NOMO-1 (cell line): Measurements from ENCODE around the gene DSCAM.
"Not testable (repeated sequence)": the region's sequence is repeated elsewhere in the genome, so short reads cannot be mapped to it uniquely, and the experiment has no call there.

Source experiments
- DNase-seq, 2 experiments: peaks; one replicate each; lab custom pipeline; 2025; ENCODE audit not compliant: unreplicated experiment in 2 of 2; lab: John Stamatoyannopoulos, UW

The DSCAM gene

GRCh38 chr21:40271164-40271563 is 575.8 kb downstream of the DSCAM start:
- no peak for DNase-seq

GRCh38 chr21:40270047-40270446 is 576.9 kb downstream of the DSCAM start:
- no peak for DNase-seq

DNA sequence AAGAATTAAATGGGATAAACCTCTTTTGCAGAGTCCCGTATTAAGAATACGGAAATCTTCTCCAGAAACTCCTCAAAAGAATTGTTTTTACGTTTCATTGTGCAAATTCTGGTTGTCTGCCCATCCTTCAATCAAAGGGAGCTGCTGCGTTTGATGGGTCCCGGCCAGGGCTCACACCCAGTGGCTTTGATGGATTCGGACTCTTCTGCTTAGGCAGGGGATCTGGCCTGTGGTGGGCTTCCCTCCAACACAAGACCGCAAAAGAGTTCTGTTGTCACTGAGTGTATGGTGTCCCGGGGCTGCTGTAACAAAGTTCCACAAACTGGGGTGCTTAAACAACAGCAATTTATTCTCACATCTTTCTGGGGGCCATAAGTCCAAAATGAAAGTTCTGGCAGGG is 577.7 kb downstream of the DSCAM start:
- no peak for DNase-seq

DNA sequence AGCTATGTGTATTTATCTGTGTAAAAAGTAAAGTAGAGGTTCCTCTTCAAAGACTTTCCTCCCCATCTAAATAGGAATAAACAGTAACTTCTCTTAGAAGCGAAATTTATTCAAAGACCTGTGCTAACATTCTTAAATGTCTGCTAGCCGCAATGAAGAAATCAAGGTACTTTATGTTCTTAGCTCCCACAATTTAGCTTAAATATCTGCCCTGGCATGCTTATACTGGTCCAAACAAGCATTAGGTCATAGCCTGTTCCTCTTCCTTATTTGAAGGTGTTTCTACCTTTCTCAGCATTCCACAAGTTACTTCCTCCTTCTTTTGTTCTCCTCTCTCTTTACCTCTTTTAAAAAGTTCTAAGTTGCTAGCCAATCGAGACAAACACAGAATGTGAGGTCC is 588.5 kb downstream of the DSCAM start:
- not testable (repeated sequence) for DNase-seq

GRCh38 chr21:40257342-40257741 is 589.6 kb downstream of the DSCAM start:
- no peak for DNase-seq

DNA sequence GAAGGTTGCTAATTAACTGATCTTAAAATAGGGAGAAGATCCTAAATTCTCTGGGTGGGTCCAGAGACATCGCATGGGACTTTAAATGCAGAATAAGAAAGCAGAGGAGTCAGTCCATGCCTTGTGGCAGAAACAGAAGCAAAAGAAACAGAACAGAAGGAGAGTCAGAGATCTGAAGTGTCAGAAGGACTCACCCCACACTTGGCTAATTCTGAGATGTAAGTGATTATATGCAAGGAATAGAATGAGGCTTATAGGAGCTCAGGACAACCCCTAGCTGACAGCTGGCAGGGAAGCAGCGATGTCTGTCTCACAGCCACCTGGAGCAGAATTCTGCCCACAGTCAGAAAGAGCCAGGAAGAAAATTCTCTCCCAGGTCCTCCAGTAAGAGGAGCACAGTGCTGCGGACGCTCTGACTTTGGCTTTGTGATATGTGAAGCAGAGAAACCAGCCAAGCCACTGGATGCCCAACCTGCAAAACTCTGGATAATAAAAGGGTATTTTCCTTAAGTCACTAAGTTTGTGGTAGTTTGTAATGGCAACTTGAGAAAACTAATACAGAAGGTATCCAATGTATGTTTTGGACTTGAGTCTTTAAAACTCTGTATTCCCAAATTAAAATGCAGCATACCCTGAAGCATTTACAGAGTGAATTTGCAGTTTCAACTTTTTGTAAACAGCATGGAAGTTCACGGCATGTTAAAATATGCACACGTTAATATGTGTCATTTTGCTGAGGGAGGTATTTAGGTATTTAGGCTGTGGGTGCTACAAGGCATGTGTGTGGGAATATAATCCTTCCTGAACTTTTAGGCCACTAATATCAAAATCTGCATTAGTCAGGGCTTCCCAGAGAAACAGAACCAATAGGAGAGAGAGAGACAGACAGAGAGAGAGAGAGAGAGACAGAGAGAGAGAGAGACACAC is 591.2 kb downstream of the DSCAM start:
- DNase-seq: no peak

GRCh38 chr21:40254540-40255465 is 592.2 kb downstream of the DSCAM start:
- no peak for DNase-seq

- no peak for DNase-seq
Observed at GRCh38 chr21:40253112-40253511, 593.8 kb downstream of the DSCAM start.

- DNase-seq: no peak
Observed at GRCh38 chr21:40250514-40251294, 596.3 kb downstream of the DSCAM start.

GRCh38 chr21:40244981-40245380 is 602.0 kb downstream of the DSCAM start:
- DNase-seq: no peak

DNA sequence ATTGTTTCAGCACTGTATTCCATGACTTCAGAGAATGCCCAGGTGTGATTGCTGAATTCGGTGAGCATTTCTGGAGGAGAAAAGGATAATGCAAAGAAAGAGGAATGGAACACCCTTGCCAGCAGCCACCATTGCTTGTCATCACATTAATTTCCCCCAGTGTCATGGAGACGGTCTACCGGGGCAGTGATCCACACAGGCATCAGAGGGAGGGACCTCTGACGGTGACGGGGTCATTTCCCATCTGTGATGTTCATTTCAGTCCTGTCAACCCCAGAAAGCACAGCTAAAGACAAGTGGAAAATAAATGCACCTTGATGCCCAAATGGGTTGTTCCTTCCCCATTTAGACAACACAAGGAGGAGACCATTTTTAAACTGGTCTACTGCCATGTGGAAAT is 603.3 kb downstream of the DSCAM start:
- no peak for DNase-seq

DNA sequence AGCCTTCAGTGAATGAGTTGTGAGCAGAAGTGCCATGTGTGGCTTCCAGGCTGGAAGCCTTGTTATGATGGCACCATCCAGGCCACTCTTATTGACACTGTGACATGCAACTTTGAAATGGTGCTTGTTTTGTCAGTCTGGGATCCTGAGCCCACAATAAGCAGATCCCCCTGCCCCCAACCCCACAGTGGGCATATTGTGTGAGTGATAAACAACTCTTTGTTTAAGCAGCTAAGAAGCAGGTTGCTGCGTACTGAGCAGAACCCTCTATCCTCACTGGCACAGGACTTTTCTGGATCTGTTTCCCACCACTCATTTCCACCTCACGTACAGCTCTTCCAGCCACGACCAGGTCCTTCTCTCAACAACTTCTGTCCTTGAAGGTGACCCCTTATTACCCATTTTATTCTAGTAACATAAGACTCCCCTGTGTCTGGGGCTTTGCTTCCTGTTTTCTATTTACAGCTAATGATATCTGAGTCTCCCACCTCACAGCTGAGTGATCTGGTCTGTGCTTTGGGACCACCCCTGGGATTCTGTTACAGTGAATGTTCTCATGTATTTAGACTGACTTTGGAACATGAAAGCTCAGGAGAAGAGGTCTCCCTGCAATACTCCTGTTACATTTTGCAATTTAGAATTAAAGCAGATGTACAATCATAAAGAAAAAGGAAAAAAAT is 604.2 kb downstream of the DSCAM start:
- no peak for DNase-seq

- DNase-seq: no peak
Observed at GRCh38 chr21:40235528-40235927, 611.4 kb downstream of the DSCAM start.

DNA sequence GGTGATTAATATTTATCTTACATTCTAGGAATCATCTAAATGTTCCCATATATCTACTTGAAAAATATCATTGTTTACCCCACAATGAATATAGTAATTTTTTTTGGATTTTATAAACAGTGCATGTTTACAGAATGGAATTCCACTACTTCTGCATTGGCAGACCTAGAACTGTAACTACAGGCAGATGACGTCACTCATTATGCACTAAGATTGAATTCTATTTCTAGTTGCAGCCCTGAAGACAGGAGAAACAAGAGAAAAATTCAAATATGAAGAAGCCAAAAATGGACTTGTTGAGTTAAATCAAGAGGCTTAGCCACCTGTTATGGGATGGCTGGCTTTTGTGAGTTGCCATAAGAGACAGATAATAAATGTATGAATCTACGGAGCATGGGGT is 615.0 kb downstream of the DSCAM start:
- no peak for DNase-seq

DNA sequence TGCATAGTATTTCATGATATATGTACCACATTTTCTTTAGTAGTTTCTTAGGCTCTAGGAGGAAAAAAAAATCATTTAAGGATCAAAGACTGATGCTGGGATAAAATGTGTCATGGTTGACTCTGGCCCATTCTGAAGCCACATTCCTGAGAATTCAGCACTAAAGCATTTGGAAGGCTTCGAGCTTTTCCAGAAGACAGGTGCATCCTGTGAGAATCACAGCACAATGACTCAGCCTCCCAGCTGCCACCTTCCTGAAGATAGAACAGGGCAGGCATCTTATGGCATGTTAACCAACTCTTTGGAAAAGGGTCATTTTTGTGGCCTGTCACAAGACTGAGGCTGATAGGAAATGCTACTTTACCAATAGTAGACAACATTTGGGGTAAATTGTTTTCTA is 619.9 kb downstream of the DSCAM start:
- DNase-seq: no peak

DNA sequence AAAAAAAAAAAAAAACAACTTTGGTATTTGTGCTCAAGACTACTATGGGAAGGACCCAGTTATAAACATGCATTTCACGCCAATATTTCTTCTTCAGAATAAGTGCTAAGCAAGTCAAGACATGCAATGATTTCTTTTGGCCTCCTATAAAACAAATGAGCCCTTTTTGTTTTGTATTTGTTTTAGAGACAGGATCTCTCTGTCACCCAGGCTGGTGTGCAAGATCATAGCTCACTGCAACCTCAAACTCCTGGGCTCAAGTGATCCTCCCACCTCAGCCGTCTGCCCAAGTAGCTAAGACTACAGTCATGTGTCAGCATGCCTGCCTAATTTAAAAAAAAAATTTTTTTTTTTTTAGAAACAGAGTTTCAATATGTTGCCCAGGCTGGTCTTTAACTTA is 631.0 kb downstream of the DSCAM start:
- no peak for DNase-seq

DNA sequence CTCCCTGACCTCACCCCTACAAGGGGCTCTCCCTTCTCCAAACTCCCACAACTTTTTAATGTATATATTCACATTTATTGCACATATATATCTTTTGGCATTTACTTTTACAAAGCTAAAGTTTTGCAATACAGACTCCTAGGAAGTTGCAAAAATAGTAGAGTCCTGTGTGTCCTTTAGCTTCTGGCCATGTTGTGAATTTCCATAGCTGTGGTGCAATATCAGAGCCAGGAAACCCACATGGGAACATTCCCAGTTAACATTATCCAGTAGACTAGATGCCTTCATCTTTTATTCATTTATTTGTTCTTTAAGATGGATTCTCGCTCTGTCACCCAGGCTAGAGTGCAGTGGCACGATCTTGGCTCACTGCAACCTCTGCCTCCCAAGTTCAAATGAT is 636.7 kb downstream of the DSCAM start:
- DNase-seq: no peak

- DNase-seq: no peak
Observed at GRCh38 chr21:40208948-40209345, 638.0 kb downstream of the DSCAM start.

- no peak for DNase-seq
Observed at GRCh38 chr21:40208206-40208947, 638.6 kb downstream of the DSCAM start.

DNA sequence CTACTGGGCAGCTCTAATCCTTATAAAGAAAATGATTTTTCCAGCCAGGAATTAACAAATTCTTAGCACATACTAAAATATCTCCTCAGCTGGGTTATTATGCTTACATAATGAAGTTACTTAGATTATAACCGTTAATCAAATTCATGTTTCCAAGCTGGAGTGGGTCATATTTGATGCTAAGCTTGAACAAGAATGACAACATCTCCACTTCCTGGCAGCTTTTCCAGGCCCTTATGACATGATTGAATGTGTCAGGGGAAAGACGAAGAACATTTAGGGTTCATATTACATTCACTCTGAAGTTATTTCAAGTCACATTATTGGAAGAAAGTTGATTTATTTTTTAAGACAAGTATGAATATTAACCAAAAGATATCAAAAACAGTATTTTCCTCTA is 646.0 kb downstream of the DSCAM start:
- no peak for DNase-seq
